Urinary bladder (tissue), 4 donors: Measurements from ENCODE around the gene CMTM1. TPM values are rescaled to one million over a fixed set of nuclear protein-coding genes. Genes with fewer than 3 reads are reported as not detected.

ENCODE experiments used
- DNase-seq: peaks from one replicate; pipeline ENCODE4 v3.0.0-alpha.2; 2015; ENCODE audit errors: extremely low spot score
- H3K27ac ChIP-seq: one replicate; pipeline ENCODE4 v1.5.1; 2013; ENCODE audit warnings: low read depth, mild to moderate bottlenecking, moderate library complexity
- H3K36me3 ChIP-seq: one replicate; pipeline ENCODE4 v1.6.1; 2013; ENCODE audit warnings: mild to moderate bottlenecking, moderate library complexity; ENCODE audit not compliant: insufficient read depth
- H3K4me1 ChIP-seq: one replicate; pipeline ENCODE4 v1.6.1; 2013; ENCODE audit warnings: mild to moderate bottlenecking, moderate library complexity; ENCODE audit not compliant: insufficient read depth
- H3K4me3 ChIP-seq: one replicate; pipeline ENCODE4 v1.5.1; 2013; ENCODE audit warnings: low read depth, low read length
- WGBS: extraction: QIAGEN DNeasy Blood & Tissue Kit; methylation state at CpG from one replicate; pipeline ENCODE4 v1.1.7; 2013; 5-methylcytosine and 5-hydroxymethylcytosine counted together
- polyA plus RNA-seq: library from polyadenylated mRNA; stranded (reverse); fragments of 200-250 nt; gene quantifications from one replicate; pipeline ENCODE4 v1.2.3, GENCODE V29; 2013
- total RNA-seq: library from RNA; depleted of rRNA; stranded (reverse); fragments of >200 nt; gene quantifications from one replicate; pipeline ENCODE4 v1.2.3, GENCODE V29; 2014
- donor health status: healthy with polysubstance abuse.
- donor health status: healthy.

The CMTM1 gene
- total and polyA plus RNA-seq, 2 donors = 1.1 to 3.1 TPM

DNA sequence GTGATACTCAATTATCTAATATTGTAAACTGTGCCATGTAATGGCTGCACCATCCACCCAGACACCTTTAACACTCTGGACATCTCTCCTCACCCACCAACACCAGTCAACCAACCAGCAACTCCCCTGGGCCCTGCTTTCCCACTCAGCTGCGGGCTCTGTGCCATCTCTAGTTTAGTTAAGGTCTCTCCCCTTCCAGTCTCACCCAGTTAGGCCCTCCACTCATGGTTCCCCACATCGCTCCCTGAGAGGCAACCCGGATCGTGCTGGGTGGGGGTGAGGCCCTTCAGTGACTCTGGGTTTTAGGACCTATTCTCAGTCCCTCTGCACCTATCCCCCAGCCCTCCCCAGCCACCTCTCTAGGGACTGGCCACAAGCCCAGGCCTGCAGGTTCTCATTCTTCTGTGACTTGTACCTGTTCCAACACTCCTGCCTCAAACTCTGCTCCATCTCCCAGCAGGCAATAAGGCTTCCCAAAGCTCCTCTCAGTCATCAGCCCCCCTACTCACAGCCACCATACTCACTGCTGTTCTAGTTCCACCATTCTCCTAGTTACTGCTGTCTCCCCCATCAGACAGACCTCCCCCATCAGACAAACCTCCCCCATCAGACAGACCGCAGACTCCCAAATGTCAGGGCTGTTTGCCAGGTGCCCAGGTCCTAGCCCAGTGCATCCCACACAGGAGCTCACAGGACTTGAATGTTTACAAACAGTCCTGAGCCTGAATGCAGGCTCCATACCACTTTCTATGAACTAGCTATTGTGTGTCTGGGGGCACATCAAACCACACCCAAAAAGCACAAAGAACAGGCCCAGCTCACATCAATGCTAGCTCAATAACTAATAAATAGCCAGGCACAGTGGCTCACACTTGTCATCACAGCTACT is 18.9 kb upstream of the CMTM1 start:
- H3K4me1 ChIP-seq = no peaks in the 10 kb centered on the region
- H3K27ac ChIP-seq = no peak overlapping the region
- H3K36me3 ChIP-seq = no peaks in the 10 kb centered on the region
- 94% methylated on average over 5 of the region's 5 CpGs for WGBS
- H3K4me3 ChIP-seq = no peak overlapping the region
- DNase-seq = no peak

DNA sequence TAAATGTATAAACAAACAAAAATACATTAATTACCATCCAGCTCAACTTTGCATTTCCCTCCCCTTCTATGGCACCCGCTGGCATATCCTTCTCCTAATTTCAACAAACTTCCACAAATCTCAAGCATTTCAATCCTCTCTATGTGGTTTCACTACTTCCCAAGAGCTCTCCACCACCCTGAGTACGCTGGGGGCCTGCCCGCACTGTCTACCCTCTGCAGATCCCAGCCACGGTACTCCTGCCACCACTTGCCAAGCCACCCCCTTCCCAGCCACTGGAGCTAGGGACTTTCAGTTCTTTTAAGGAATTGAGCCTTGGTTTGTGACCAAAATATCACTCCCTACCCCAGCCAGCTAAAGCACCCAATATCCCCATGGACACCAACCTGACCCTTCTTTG is 18.2 kb upstream of the CMTM1 start:
- DNase-seq = no peak
- Histone ChIP-seq H3K4me3 (no peak overlapping the region), H3K36me3 (no peaks in the 10 kb centered on the region), H3K27ac (peak overlapping the region; percentile 62), H3K4me1 (no peaks in the 10 kb centered on the region)
- WGBS = 89% methylated on average over 4 of the region's 4 CpGs

DNA sequence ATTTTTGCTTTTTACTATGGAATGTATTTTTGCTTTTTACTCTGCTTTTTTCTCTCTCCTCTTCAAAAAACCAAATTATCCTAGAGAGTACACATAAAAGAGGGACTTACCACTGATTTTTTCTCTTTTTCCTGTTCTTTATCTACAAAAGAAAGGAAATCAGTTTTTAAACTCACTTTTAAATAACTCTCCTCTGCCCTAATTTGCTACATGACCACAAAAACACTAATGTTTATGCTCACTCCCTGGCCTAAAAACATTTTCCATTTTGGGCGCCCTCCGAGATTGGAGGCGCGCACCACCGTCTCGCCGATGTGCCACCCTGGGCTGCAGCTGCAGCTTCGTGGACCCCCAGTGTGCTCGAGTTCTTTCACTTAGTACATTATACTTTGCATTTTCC is 17.4 kb upstream of the CMTM1 start:
- WGBS = 50% methylated on average over 9 of the region's 9 CpGs
- no peak overlapping the region for H3K27ac ChIP-seq
- no peaks in the 10 kb centered on the region for H3K36me3 ChIP-seq
- H3K4me1 ChIP-seq = no peaks in the 10 kb centered on the region
- peak overlapping the region; percentile 67 for H3K4me3 ChIP-seq
- DNase-seq = no peak

DNA sequence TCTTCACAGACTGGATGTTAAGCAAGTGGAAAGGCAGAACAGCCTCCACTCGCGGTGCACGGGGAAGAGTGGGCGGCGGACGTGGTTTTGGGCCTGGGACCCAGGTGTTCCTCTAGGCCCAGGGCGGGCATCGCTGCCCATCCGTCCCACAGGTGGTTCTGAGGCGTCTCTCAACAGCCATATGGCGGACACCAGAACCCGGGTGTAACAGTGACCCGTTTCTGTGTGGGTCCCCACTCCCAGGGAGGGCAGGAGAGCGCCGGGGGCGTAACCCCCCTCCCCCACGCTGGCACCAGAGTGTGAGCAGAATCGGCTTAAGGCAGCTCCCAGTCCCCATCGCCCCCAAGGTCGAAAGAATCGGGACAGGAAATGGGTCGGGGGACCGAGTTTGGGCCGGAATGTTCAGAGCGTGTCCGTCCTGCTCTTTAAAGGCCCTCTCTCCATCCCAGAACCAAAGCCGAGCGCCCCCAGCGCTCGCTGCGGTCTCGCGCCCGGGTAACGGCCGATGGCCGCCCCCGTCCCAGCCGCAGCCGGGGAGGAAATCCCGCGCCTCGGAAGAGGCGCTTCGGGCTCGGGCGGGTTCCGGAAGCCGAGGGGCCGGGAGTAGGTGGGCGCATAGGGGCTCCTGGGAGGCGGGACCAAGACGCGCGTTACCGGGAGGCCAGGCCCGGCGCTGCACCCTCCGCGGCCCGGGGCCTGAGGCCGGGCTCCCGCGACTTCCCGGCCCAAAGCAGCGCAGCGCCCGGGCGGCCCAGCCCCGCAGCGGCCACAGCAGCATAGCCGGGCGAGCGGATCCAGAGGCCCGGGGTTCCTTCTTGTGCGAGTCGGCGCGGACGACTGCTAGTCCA is 16.7 kb upstream of the CMTM1 start, which contains the start of gene TK2:
Gene TK2 (minus strand): TSS at position 839 of the 848 bp plus-strand sequence. CDS start 61 bp downstream, at position 778.
- H3K4me1 ChIP-seq = no peaks in the 10 kb centered on the region
- H3K27ac ChIP-seq = peak within 1 kb of the TSS; percentile 89
- peak within 1 kb of the TSS; percentile 67 for H3K4me3 ChIP-seq
- DNase-seq = peak; percentile 36
- 3% methylated on average over 80 of the region's 80 CpGs for WGBS
- H3K36me3 ChIP-seq = no peaks in the 10 kb centered on the region

DNA sequence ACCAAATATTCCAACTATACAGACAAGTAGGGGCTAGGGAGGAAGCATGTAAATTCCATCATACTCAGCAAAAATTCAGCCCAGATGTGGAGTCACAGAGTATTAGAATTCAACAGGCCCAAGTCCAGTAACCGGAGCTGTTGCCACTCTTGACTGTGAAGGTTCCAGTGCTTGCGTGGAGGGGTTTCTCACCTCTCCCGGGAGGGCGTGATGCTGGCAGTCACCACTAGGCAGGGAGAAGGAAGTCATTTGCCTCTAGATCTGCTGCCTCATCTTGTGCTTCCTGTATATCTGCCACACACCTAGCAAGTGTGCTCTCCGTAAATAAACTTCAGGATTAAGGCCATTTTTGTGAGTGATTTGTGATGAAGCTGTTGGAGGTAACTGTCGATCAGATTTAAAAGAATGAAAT is 14.9 kb upstream of the CMTM1 start:
- WGBS = 40% methylated on average over 6 of the region's 6 CpGs
- DNase-seq = no peak
- Histone ChIP-seq H3K4me1 (no peaks in the 10 kb centered on the region), H3K27ac (no peak overlapping the region), H3K36me3 (no peaks in the 10 kb centered on the region), H3K4me3 (no peak overlapping the region)

DNA sequence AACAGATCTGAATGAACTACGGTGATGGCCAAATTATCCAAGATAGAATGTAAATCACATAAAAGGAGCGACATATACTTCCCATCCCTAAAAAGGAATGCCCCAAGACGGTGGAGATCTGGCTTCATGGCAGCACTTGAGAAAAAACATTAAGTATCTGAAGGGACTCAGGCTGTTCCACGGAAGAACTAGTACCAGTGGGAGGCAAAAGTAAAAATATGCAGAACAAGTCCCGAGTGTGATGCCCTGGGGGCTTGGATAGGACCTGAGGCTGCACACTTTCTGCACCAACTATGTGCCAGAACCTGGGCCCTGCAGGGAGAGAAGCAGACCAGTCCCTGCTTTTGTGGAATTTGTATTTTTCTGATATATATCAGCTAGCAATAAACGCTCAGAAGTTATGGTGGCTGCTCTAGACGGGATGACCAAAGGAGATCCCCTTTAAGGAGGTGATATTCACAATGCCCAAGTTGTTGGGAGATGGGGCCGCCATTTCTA is 14.4 kb upstream of the CMTM1 start:
- 25% methylated on average over 8 of the region's 8 CpGs for WGBS
- Histone ChIP-seq H3K27ac (peak overlapping the region; percentile 77), H3K4me3 (peak overlapping the region; percentile 39), H3K36me3 (no peaks in the 10 kb centered on the region), H3K4me1 (no peaks in the 10 kb centered on the region)
- DNase-seq = no peak

DNA sequence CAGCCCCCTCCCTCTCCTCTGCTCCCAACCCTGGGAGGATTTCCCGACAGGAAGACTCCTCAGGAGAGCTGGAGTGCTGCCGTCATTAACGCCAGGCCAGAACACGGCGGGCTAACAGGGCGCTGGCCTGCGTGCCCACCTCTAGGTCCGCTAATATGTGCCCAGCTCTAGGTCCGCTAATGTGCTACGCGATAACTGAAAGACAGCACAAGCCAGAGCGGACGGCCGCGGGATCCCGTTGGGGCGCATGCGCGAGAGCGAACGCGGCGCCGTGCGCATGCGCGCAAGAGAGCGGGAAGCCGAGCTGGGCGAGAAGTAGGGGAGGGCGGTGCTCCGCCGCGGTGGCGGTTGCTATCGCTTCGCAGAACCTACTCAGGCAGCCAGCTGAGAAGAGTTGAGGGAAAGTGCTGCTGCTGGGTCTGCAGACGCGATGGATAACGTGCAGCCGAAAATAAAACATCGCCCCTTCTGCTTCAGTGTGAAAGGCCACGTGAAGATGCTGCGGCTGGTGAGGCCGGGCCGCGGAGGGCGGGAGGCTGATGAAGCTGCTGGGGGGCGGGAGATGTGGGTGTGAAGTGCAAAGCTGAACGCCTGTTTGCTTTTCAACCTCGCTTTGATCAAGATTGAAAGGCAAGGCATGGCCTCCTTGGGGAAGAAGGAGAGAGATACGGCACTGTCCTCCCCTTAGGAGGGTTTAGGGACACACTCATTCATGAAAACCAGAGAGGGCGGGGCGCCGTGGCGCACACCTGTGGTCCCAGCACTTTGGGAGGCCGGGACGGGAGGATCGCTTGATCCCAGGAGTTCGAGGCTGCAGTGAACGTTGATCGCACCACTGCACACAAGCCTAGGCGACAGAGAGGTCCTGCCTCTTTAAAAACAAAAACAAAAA is 13.7 kb upstream of the CMTM1 start, which contains the start of gene CKLF:
Gene CKLF (plus strand): TSS at position 291 of the 892 bp plus-strand sequence. CDS start 140 bp downstream, at position 431.
- WGBS = 9% methylated on average over 63 of the region's 63 CpGs
- Histone ChIP-seq H3K36me3 (no peaks in the 10 kb centered on the region), H3K4me3 (peak within 1 kb of the TSS; percentile 39), H3K27ac (peak within 1 kb of the TSS; percentile 77), H3K4me1 (no peaks in the 10 kb centered on the region)
- DNase-seq = peak; percentile 59

DNA sequence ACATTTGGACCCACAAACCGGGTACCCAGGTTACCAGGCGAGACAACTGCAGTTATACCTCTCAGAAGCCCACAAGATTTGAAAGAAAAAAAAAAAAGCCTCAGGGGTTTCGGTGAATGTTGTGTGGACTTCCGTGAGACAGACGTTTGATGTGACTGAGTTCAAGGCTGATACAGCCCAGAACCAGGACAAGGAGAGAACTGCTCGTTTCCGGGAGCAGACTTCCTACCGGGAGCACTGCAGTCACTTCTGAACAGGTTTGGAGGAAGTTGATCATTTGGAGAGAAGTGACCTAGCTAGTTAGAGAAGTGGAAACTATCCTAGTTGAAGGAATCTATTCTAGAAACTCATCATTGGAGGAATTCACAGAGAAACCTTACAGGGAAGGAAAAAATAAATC is 13.0 kb upstream of the CMTM1 start:
- Histone ChIP-seq H3K27ac (no peak overlapping the region), H3K4me1 (no peaks in the 10 kb centered on the region), H3K4me3 (peak overlapping the region; percentile 39), H3K36me3 (no peaks in the 10 kb centered on the region)
- WGBS = 39% methylated on average over 8 of the region's 8 CpGs
- DNase-seq = no peak

DNA sequence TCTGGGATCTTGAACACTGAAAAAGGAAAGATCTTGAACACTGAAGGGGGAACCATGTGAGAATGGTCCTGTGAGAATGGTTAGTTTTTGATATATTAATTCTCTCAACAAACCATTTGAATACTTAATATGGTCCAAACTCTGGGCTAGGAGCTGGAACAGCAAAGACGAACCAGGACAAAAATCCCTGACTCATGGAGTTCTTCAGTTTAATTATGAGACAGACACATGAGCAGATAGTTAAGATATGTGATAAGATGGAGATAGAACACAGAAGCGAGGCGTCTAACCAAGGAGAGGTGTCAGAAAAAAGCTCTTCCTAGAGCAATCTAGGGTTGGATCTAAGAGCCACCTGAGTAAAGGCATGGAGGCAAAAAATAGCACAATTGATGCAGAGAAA is 12.2 kb upstream of the CMTM1 start:
- Histone ChIP-seq H3K4me1 (no peaks in the 10 kb centered on the region), H3K27ac (no peak overlapping the region), H3K36me3 (no peaks in the 10 kb centered on the region), H3K4me3 (no peak overlapping the region)
- no peak for DNase-seq
- WGBS = 91% methylated on average over 3 of the region's 3 CpGs

DNA sequence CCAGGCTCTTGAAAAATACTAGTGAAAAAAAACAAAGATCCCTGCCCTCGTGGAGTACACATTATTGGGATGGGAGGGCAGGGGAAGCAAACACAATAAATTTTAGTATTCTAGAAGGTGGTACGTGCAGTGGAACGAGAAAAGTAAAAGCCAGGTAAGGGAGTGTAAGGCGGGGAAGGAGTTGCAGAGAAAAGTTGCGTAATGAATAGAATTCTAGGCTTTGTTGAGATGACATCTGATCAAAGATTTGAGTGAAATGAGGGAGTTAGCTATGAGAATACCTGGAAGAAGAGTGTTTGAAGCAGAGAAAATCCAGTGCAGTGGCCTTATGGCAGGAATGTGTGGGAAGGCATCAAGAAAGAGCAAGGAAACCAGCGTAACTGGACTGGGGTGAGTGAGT is 11.7 kb upstream of the CMTM1 start:
- WGBS = 91% methylated on average over 6 of the region's 6 CpGs
- Histone ChIP-seq H3K27ac (no peak overlapping the region), H3K36me3 (no peaks in the 10 kb centered on the region), H3K4me1 (no peaks in the 10 kb centered on the region), H3K4me3 (no peak overlapping the region)
- DNase-seq = no peak

DNA sequence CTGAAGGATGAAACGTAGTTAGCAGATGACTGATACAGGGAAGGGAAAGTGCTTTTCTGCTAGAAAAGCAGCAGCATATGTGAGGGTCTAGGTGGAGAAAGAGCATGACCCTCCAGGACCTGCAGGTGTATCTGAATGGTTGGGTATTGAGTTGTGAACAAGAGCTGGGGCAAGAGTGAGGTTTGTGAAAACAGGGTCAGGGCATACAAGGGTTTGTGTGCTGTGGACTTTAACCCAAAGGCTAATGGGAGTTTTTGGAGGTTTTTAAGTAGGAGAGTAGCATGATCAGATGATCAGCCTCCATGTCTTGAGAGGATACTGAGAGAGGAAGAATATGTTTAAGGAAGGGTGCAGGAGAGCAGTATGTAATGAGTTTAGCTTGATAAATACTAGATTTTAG is 6.1 kb upstream of the CMTM1 start:
- Histone ChIP-seq H3K4me3 (no peak overlapping the region), H3K27ac (no peak overlapping the region), H3K4me1 (no peaks in the 10 kb centered on the region), H3K36me3 (no peaks in the 10 kb centered on the region)
- no peak for DNase-seq
- WGBS = 88% methylated on average over 1 of the region's 1 CpG

DNA sequence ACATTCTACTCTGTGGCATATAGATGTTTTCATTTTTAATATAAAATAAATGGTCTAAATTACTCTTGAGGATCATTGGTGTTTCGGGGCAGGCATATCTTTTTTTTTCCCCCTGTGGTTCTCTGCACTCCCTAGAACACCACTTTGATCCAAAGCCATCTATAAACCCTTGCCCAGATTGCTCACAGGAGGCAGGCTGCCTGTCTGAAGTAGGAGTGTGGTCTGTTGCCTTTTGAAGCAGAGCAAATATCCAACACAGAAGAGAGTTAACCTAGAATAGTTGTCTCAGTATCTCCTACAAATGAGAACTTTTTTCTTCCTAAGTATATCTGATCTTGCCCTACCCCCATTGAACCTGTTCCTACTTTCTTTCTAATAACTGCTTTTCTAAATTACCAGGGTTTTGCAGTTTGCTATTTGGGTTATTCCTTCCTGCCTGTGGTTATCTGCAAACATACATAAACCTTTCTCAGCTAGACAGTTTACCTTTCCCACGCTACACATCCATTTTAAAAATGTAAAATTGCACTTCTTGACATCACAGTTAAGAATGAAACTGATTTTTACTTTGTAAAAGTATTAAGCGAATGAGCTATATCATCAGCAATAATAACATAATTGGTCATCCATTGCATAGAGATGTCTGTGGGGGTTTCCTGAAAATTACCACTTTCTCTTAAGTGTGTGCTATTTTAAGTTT is 4.7 kb upstream of the CMTM1 start:
- 93% methylated on average over 3 of the region's 3 CpGs for WGBS
- no peaks in the 10 kb centered on the region for H3K36me3 ChIP-seq
- DNase-seq = no peak

More for the DNA sequence above, 4.7 kb upstream of the CMTM1 start:
- Histone ChIP-seq H3K4me1 (no peaks in the 10 kb centered on the region), H3K4me3 (no peak overlapping the region), H3K27ac (no peak overlapping the region)
